OCI-LY3 (cell line): Measurements from ENCODE around the gene RNF220.

ENCODE experiments used
- H2AFZ ChIP-seq: fragments of 200-600, 300-600 bp; shearing (Covaris generic); 2 replicates; pipeline ENCODE4 v1.6.0; 2014; ENCODE audit warnings: antibody characterized with exemption, low read depth, low read length
- H3K27ac ChIP-seq: fragments of 200-600, 300-600 bp; sonication (generic); 2 replicates; pipeline ENCODE4 v1.5.1; 2014; ENCODE audit warnings: mild to moderate bottlenecking, low read length, moderate library complexity, mixed read lengths
- H3K27me3 ChIP-seq: fragments of 200-600, 300-600 bp; sonication (generic); 2 replicates; pipeline ENCODE4 v1.6.1; 2014; ENCODE audit warnings: low read depth, low read length, mixed read lengths
- H3K36me3 ChIP-seq: fragments of 200-600, 300-600 bp; sonication (generic); replicated peaks from 2 replicates; pipeline ENCODE3; 2014; ENCODE audit warnings: low read depth, low read length, mixed read lengths
- H3K4me1 ChIP-seq: fragments of 300-600, 200-600 bp; sonication (generic); 2 replicates; pipeline ENCODE4 v1.6.1; 2014; ENCODE audit warnings: low read length, mixed read lengths
- H3K4me2 ChIP-seq: fragments of 200-600, 300-600 bp; sonication (generic); 2 replicates; pipeline ENCODE4 v1.6.1; 2014; ENCODE audit warnings: low read length, mixed read lengths
- H3K4me3 ChIP-seq: fragments of 300-600, 200-600 bp; sonication (generic); 2 replicates; pipeline ENCODE4 v1.5.1; 2014; ENCODE audit warnings: antibody characterized with exemption, mild to moderate bottlenecking, low read length, moderate library complexity
- H3K79me2 ChIP-seq: fragments of 300-600, 200-600 bp; shearing (Covaris generic); 2 replicates; pipeline ENCODE4 v1.6.1; 2014; ENCODE audit warnings: mild to moderate bottlenecking, low read length, mixed read lengths
- H3K9ac ChIP-seq: fragments of 300-600, 200-600 bp; shearing (Covaris generic); 2 replicates; pipeline ENCODE4 v1.6.0; 2014; ENCODE audit warnings: mild to moderate bottlenecking, low read length, moderate library complexity
- H3K9me3 ChIP-seq: fragments of 200-600, 300-600 bp; shearing (Covaris generic); 2 replicates; pipeline ENCODE4 v1.6.1; 2014; ENCODE audit warnings: low read length, mixed read lengths; ENCODE audit not compliant: insufficient read depth
- H4K20me1 ChIP-seq: fragments of 200-600, 300-600 bp; sonication (generic); 2 replicates; pipeline ENCODE4 v1.6.1; 2016; ENCODE audit warnings: low read length, mixed read lengths; ENCODE audit not compliant: insufficient read depth
- CTCF ChIP-seq: fragments of 200-600, 300-600 bp; sonication (generic); IDR thresholded peaks from 2 replicates; pipeline ENCODE4 v1.5.1; 2014; ENCODE audit warnings: antibody characterized with exemption, low read length, low read depth
- EZH2phosphoT487 ChIP-seq: fragments of 200-600 bp; shearing (Covaris generic); IDR thresholded peaks from 2 replicates; pipeline ENCODE4 v1.6.1; 2018; ENCODE audit warnings: antibody characterized with exemption, mixed run types, low read depth

The RNF220 gene

DNA sequence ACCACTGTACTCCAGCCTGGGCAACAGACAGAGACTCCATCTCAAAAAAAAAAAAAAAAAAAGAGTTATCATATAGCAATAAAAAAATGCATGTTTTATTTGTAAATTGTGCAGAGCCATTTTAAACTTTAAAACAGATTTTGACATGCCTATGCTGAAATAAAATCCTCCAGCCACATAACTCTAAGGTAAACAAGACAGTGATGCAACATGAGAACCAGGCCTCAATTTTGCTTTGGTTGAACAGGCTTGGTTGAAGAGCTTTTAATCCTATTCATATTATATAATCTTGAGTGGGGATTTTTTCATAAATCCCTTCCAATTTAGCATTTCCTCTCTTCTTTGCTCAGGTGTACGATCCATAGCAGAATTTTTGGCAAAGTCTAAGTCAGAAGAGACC lies 295.5 kb downstream of the RNF220 start:
- Histone ChIP-seq H3K27me3 (no peaks in the 10 kb centered on the region), H3K4me2 (no peak overlapping the region), H3K4me3 (no peak overlapping the region), H2AFZ (no peak overlapping the region), H3K27ac (no peak overlapping the region), H3K9me3 (no peaks in the 10 kb centered on the region), H3K36me3 (no peaks in the 10 kb centered on the region), H3K9ac (no peak overlapping the region), H3K4me1 (peaks cover 25% of the 10 kb centered on the region), H4K20me1 (no peaks in the 10 kb centered on the region), H3K79me2 (no peaks in the 10 kb centered on the region)
- TF ChIP-seq EZH2phosphoT487 (no peak), CTCF (no peak)

DNA sequence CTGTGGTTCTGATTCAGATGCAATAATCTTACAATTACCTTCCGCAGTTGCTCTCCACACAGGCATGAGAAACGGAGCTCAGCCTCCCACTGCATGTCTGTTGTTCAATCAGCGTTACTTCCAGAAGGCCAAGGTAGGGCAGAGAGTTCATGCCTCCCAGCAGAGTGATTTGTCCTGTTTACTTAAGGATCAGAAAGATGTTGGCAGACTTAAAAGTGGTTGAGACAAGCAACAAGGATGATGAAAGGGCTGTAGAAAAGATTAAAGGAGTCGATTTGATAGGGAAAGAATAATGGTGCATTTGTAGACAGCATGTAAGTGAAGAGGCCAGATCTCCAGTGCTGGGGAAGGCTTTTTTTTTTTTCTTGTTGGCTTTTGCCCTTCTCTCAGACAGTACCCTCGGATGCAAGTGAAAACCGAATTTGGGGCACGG lies 296.1 kb downstream of the RNF220 start:
- H3K4me1 ChIP-seq, result peaks cover 24% of the 10 kb centered on the region
- H3K27me3 ChIP-seq, result no peaks in the 10 kb centered on the region
- H4K20me1 ChIP-seq, result no peaks in the 10 kb centered on the region
- H3K79me2 ChIP-seq, result no peaks in the 10 kb centered on the region
- no peak overlapping the region for H3K27ac ChIP-seq
- no peak for TF ChIP-seq EZH2phosphoT487
- TF ChIP-seq CTCF, result no peak
- H2AFZ ChIP-seq, result no peak overlapping the region
- H3K36me3 ChIP-seq, result no peaks in the 10 kb centered on the region
- H3K9ac ChIP-seq, result no peak overlapping the region
- H3K4me2 ChIP-seq, result no peak overlapping the region
- H3K9me3 ChIP-seq, result no peaks in the 10 kb centered on the region
- H3K4me3 ChIP-seq, result no peak overlapping the region
